ENCODE results near the gene ARMH2.
"Not testable (repeated sequence)": the region's sequence is repeated elsewhere in the genome, so short reads cannot be mapped to it uniquely, and the experiment has no call there.

ARMH2 gene

DNA sequence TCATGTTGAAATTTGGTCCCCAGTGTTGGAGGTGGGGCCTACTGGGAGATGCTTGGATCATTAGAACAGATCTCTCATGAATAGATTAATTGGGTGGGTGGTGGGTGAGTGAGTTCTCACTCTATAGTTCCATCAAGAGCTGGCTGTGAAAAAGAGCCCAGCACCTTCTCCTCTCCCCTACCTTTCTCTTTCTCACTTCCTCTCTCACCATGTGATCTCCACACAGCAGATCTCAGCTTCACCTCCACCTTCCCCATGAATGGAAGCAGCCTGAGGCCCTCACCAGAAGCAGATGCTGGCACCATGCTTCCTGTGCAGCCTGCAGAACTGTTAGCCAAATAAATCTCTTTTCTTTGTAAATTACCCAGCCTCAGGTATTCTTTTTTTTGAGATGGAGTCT is 36.9 kb downstream of the ARMH2 start:
- DNase-seq: no peak

DNA sequence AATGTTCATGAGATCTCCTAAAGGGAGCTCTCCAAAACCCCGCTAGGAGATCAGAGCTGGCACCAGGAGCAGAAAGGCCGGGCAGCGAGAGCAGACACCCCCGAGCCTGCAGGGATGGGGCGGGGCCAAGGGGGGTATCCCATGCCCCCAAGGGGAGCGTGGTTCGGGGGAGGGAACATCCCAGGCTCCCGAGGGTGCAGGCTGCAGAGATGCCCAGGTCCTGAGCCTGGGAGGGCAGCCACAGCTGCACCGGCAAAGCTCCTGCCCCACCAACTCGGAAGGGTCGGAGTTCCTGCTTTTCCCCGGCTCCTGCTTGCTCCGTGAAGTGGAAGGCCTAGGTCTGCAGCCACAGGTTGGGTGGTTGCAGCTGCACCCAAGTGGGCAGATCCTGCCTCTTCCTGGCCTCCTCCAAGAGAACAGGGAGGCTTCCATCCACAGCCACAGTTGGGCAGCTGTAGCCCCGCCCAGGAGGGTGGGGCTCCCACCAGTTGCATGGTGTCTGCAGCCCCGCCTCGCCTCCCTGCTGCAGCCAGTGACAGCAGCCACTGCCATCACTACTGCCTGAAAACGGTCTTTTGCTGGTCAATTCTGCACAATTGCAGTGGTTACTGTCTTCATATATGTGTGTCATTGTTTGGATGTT is 37.4 kb downstream of the ARMH2 start:
- DNase-seq: no peak

GRCh38 chr6:24760210-24760609 is 38.5 kb downstream of the ARMH2 start:
- no peak for DNase-seq

DNA sequence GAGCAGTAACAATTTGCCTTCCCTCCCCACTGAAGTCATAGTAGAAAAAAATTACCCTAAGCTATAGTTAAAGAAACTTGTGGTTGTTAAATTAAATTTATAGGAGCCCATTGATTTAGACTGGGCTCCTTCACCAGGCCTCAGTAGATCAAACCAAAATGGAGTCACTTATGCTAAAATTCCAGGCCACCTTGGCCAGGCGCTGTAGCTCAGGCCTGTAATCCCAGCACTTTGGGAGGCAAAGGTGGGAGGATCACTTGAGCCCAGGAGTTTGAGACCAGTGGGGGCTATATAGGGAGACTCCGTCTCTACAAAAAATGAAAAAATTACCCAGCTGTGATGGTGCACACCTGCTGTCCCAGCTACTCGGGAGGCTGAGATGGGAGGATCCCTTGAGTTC is 39.0 kb downstream of the ARMH2 start:
- no peak for DNase-seq

- DNase-seq: no peak
These were observed 41.1 kb downstream of the ARMH2 start for GRCh38 chr6:24757611-24758010.

- DNase-seq: no peak
These were observed 43.4 kb downstream of the ARMH2 start for GRCh38 chr6:24755279-24755678.

DNA sequence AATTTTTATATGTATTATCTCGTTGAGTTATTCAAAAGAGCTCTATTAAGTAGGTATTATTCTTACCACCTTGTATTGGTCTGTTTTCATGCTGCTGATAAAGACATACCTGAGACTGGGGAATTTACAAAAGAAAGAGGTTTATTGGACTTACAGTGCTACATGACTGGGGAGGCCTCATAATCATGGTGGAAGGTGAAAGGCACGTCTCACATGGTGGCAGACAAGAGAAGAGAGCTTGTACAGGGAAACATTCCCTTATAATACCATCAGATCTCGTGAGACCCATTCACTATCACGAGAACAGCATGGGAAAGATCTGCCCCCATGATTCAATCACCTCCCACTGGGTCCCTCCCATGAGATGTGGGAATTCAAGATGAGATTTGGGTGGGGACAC is 44.3 kb downstream of the ARMH2 start:
- DNase-seq: not testable (repeated sequence)

GRCh38 chr6:24753545-24753944 is 45.2 kb downstream of the ARMH2 start:
- no peak for DNase-seq

GRCh38 chr6:24752917-24753492 is 45.7 kb downstream of the ARMH2 start:
- DNase-seq: no peak

DNA sequence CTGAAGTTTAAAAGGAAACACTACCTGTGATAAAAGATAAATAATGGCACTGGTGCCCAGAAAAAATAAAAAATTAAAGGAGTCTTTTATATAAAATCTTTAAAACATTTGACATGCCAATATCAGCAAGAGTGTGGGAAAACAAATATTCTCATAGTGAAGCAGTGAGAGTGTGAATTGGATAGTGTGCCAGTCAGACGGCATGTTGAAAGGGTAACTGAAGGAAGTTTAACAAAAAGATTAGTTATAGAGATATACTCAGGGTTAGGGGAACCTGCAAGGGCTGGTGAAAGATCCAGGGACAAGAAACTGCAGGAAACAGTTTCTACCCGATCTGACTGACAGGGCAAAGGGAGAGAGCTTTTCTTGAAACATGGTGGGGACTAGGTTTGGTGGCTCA is 46.2 kb downstream of the ARMH2 start:
- DNase-seq: no peak

DNA sequence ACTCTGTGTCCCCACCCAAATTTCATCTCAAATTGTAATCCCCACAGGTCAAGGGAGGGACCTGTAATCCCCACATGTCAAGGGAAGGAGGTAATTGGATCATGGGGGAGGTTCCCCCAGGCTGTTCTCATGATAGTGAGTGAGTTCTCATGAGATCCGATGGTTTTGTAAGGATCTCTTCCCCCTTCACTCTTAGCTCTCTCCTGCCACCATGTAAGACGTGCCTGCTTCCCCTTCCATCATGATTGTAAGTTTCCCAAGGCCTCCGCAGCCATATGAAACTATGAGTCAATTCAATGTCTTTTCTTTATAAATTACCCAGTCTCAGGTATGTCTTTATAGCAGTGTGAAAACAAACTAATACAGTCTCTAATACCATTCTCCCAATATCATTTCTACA is 47.8 kb downstream of the ARMH2 start:
- DNase-seq: not testable (repeated sequence)

GRCh38 chr6:24749297-24749696 is 49.4 kb downstream of the ARMH2 start:
- no peak for DNase-seq
